Dermis blood vessel endothelial cell (primary cell): Measurements from ENCODE around the gene CNOT8. TPM values are rescaled to one million over a fixed set of nuclear protein-coding genes. Genes with fewer than 3 reads are reported as not detected.
A peak's percentile ranks its signal among the peaks of the same experiment; 100 is the strongest.
"Not testable (repeated sequence)": the region's sequence is repeated elsewhere in the genome, so short reads cannot be mapped to it uniquely, and the experiment has no call there.

ENCODE experiments used
- DNase-seq: peaks from one replicate; pipeline ENCODE4 v3.0.0; 2010
- total RNA-seq: library from RNA; depleted of rRNA; stranded (reverse); fragments of >200 nt; gene quantifications from 2 replicates; pipeline ENCODE4 v1.2.3, GENCODE V29; 2014

CNOT8 gene
- total RNA-seq, 1 donor from 2014 or later = 114 TPM

GRCh38 chr5:154866841-154867240 is 8.4 kb downstream of the CNOT8 start:
- no peak for DNase-seq

GRCh38 chr5:154868702-154869101 is 10.3 kb downstream of the CNOT8 start:
- DNase-seq = peak; percentile 13

GRCh38 chr5:154871734-154872133 is 13.3 kb downstream of the CNOT8 start:
- DNase-seq = no peak

GRCh38 chr5:154873791-154874331 is 15.4 kb downstream of the CNOT8 start:
- DNase-seq = no peak

- peak; percentile 9 for DNase-seq
Measured at GRCh38 chr5:154878642-154879335, 20.4 kb downstream of the CNOT8 start.

GRCh38 chr5:154881986-154882385 is 23.6 kb downstream of the CNOT8 start:
- DNase-seq = peak; percentile 73

- no peak for DNase-seq
Measured at GRCh38 chr5:154884424-154884823, 26.0 kb downstream of the CNOT8 start.

GRCh38 chr5:154885439-154885838 is 27.0 kb downstream of the CNOT8 start:
- no peak for DNase-seq

GRCh38 chr5:154892369-154892771 is 33.9 kb downstream of the CNOT8 start:
- DNase-seq = peak; percentile 53

GRCh38 chr5:154893381-154893780 is 35.0 kb downstream of the CNOT8 start:
- no peak for DNase-seq

- DNase-seq = no peak
Measured at GRCh38 chr5:154895606-154896561, 37.5 kb downstream of the CNOT8 start.

GRCh38 chr5:154896562-154897165 is 38.2 kb downstream of the CNOT8 start:
- DNase-seq = no peak

GRCh38 chr5:154898210-154898609 is 39.8 kb downstream of the CNOT8 start:
- no peak for DNase-seq

GRCh38 chr5:154899151-154899816 is 40.9 kb downstream of the CNOT8 start:
- DNase-seq = no peak

- DNase-seq = no peak
Measured at GRCh38 chr5:154900066-154900465, 41.6 kb downstream of the CNOT8 start.

GRCh38 chr5:154901276-154901675 is 42.8 kb downstream of the CNOT8 start:
- no peak for DNase-seq

GRCh38 chr5:154901913-154902312 is 43.5 kb downstream of the CNOT8 start:
- DNase-seq = no peak

GRCh38 chr5:154905601-154906000 is 47.2 kb downstream of the CNOT8 start:
- not testable (repeated sequence) for DNase-seq

GRCh38 chr5:154916874-154917273 is 58.4 kb downstream of the CNOT8 start:
- no peak for DNase-seq

- DNase-seq = no peak
Measured at GRCh38 chr5:154917757-154918156, 59.3 kb downstream of the CNOT8 start.

- no peak for DNase-seq
Measured at GRCh38 chr5:154923441-154924430, 65.3 kb downstream of the CNOT8 start.
